GM12878 (cell line): ENCODE data around the gene SOCS1. TPM values are rescaled to one million over a fixed set of nuclear protein-coding genes. Genes with fewer than 3 reads are reported as not detected.

Source experiments
- ATF3 ChIP-seq: IDR thresholded peaks from 2 replicates; pipeline ENCODE4 v1.6.1; 2011; ENCODE audit warnings: low read depth, mild to moderate bottlenecking, low read length, moderate library complexity, borderline replicate concordance; ENCODE audit errors: extremely low read depth
- BCL11A ChIP-seq: IDR thresholded peaks from 2 replicates; pipeline ENCODE4 v1.6.1; 2011; ENCODE audit warnings: low read depth, low read length
- BHLHE40 ChIP-seq, 2 experiments: fragments of 450-650 bp in 1 of 2; IDR thresholded peaks; 2 replicates each; pipeline ENCODE4 v1.6.1; 2011 to 2017; ENCODE audit warnings: low read depth in 2 of 2, borderline replicate concordance in 1 of 2, improper control_type of control experiment in 1 of 2, low read length in 1 of 2, mild to moderate bottlenecking in 1 of 2
- CBX5 ChIP-seq: sonication (generic); IDR thresholded peaks from 2 replicates; pipeline ENCODE4 v1.6.1; 2016; ENCODE audit warnings: low read depth, moderate library complexity, mild to moderate bottlenecking, inconsistent platforms
- CEBPZ ChIP-seq: fragments of 150-350 bp; IDR thresholded peaks from 2 replicates; pipeline ENCODE4 v1.6.1; 2016; ENCODE audit warnings: low read depth, low read length
- CHD1 ChIP-seq: IDR thresholded peaks from 2 replicates; pipeline ENCODE4 v1.6.1; 2012; ENCODE audit warnings: low read depth, low read length, improper control_type of control experiment
- ESRRA ChIP-seq: IDR thresholded peaks from 2 replicates; pipeline ENCODE4 v1.6.1; 2012; ENCODE audit warnings: mild to moderate bottlenecking, low read length, improper control_type of control experiment
- EZH2 ChIP-seq: IDR thresholded peaks from 2 replicates; pipeline ENCODE4 v1.6.1; 2012; ENCODE audit warnings: low read depth, mild to moderate bottlenecking, control low read depth, inconsistent platforms, low read length, borderline replicate concordance; ENCODE audit not compliant: control insufficient read depth
- JUNB ChIP-seq: IDR thresholded peaks from 2 replicates; pipeline ENCODE4 v1.6.1; 2016; ENCODE audit warnings: antibody characterized with exemption, mild to moderate bottlenecking
- MYB ChIP-seq: fragments of 150-350 bp; IDR thresholded peaks from 2 replicates; pipeline ENCODE4 v1.6.1; 2014; ENCODE audit warnings: mild to moderate bottlenecking, low read depth, low read length, borderline replicate concordance
- MYC ChIP-seq: IDR thresholded peaks from 2 replicates; pipeline ENCODE4 v1.6.1; 2011; ENCODE audit warnings: mild to moderate bottlenecking, low read length, moderate library complexity, inconsistent platforms; ENCODE audit not compliant: insufficient read depth, insufficient replicate concordance, insufficient read length, severe bottlenecking
- NBN ChIP-seq: fragments of 450-650 bp; IDR thresholded peaks from 2 replicates; pipeline ENCODE4 v1.6.1; 2016
- NFIC ChIP-seq: IDR thresholded peaks from 2 replicates; pipeline ENCODE4 v1.6.1; 2012; ENCODE audit warnings: low read depth, mild to moderate bottlenecking, inconsistent platforms, low read length, moderate library complexity
- NFXL1 ChIP-seq: fragments of 450-650 bp; IDR thresholded peaks from 2 replicates; pipeline ENCODE4 v1.6.1; 2017; ENCODE audit warnings: antibody characterized with exemption, mild to moderate bottlenecking, borderline replicate concordance
- NFYB ChIP-seq: IDR thresholded peaks from 2 replicates; pipeline ENCODE4 v1.6.1; 2011; ENCODE audit warnings: low read depth, mild to moderate bottlenecking, low read length, improper control_type of control experiment, moderate library complexity; ENCODE audit not compliant: insufficient read depth
- NKRF ChIP-seq: fragments of 450-650 bp; conservative IDR thresholded peaks from 2 replicates; pipeline ENCODE4 v1.6.1; 2017; ENCODE audit warnings: mild to moderate bottlenecking, moderate library complexity
- NR2F1 ChIP-seq: fragments of 450-650 bp; conservative IDR thresholded peaks from 2 replicates; pipeline ENCODE4 v1.6.1; 2017; ENCODE audit warnings: mild to moderate bottlenecking
- PAX8 ChIP-seq: fragments of 450-650 bp; IDR thresholded peaks from 2 replicates; pipeline ENCODE4 v1.6.1; 2017; ENCODE audit warnings: mild to moderate bottlenecking, moderate library complexity
- POLR2AphosphoS5 ChIP-seq: IDR thresholded peaks from 2 replicates; pipeline ENCODE4 v1.6.1; 2011; ENCODE audit warnings: mild to moderate bottlenecking, low read length, inconsistent platforms
- SIN3A ChIP-seq: IDR thresholded peaks from 2 replicates; pipeline ENCODE4 v1.6.1; 2012; ENCODE audit warnings: low read depth, low read length, improper control_type of control experiment
- SMAD5 ChIP-seq: IDR thresholded peaks from 2 replicates; pipeline ENCODE4 v1.6.1; 2016; ENCODE audit warnings: antibody characterized with exemption, low read depth
- SRF ChIP-seq, 2 experiments: IDR thresholded peaks; 2 replicates each; pipeline ENCODE4 v1.6.1; 2011; ENCODE audit warnings: low read depth in 2 of 2, low read length in 2 of 2, mild to moderate bottlenecking in 1 of 2, moderate library complexity in 1 of 2
- ZNF207 ChIP-seq: fragments of 450-650 bp; IDR thresholded peaks from 2 replicates; pipeline ENCODE4 v1.6.1; 2014; ENCODE audit warnings: antibody characterized with exemption, mild to moderate bottlenecking, borderline replicate concordance
- ZNF24 ChIP-seq: fragments of 450-650 bp; IDR thresholded peaks from 2 replicates; pipeline ENCODE4 v1.6.1; 2017; ENCODE audit warnings: antibody characterized with exemption, mild to moderate bottlenecking
- ZNF274 ChIP-seq: IDR thresholded peaks from one replicate; pipeline ENCODE4 v1.8.0; 2011; ENCODE audit not compliant: insufficient read length, insufficient read depth
- polyA plus RNA-seq, 11 experiments: library from polyadenylated mRNA; depleted of rRNA in 4 of 11; unstranded in 6 of 11; stranded (reverse) in 5 of 11; fragments of >200 nt; fragmentation: Nextera tagmentation in 4 of 11; fragmentation: Illumina TruSeq in 1 of 11; extraction: Ambion mirVana in 4 of 11; extraction: Trizol in 1 of 11; gene quantifications; 1 replicate in 1 of 11; 2 replicates in 10 of 11; pipeline versions ENCODE4 v1.2.1 to v1.2.3, GENCODE V29; 2011 to 2016; ENCODE audit warnings: inconsistent platforms in 2 of 11, missing spikeins in 2 of 11, low read depth in 1 of 11
- total RNA-seq, 4 experiments: library from RNA; depleted of rRNA in 3 of 4; stranded (reverse); fragments of >200 nt in 3 of 4; fragmentation: Illumina TruSeq in 1 of 4; extraction: Trizol in 1 of 4; gene quantifications; 2 replicates each; pipeline versions ENCODE4 v1.2.1 to v1.2.3, GENCODE V29; 2013 to 2021

SOCS1 gene
- total and polyA plus RNA-seq, 10 of the 15 experiments (the other 5 are each of a cell fraction or from before 2014, with no cell fraction given), result 0.42 to 39.8 (median 11.2) TPM

GRCh38 chr16:11254913-11255736 lies 879 bp downstream of the SOCS1 start (continued):
- TF ChIP-seq EZH2 (no peak), NBN (no peak), JUNB (no peak), NFYB (no peak), CEBPZ (no peak), ATF3 (no peak), ZNF207 (no peak), SMAD5 (no peak; the same call in 1 of the 2 replicates), BHLHE40 (IDR thresholded peaks at IDR 0.05; ENCODE audit: borderline replicate concordance in 1 of 2, low read depth in 2 of 2, low read length in 1 of 2) (peak; percentile 47 to 90; a peak in 3 of 4 replicates), SIN3A (peak; percentile 13; the same call in 1 of the 2 replicates), PAX8 (no peak), MYB (no peak), NKRF (no peak), ZNF24 (no peak), NFIC (no peak), ESRRA (no peak), ZNF274 (no peak), BCL11A (no peak), NR2F1 (no peak), POLR2AphosphoS5 (peak; percentile 64), CBX5 (no peak), MYC (peak; percentile 84), SRF (IDR thresholded peaks at IDR 0.05; ENCODE audit: low read depth in 2 of 2, low read length in 2 of 2) (no peak), NFXL1 (no peak), CHD1 (no peak)
